Neural progenitor cell (in vitro differentiated cells): Measurements from ENCODE around the gene ABCC6.

Source experiments
- CTCF ChIP-seq: fragments of 200-600 bp; sonication (generic); IDR thresholded peaks from 2 replicates; pipeline ENCODE4 v1.5.1; 2017; ENCODE audit warnings: antibody characterized with exemption, mild to moderate bottlenecking
- EZH2 ChIP-seq: fragments of 200-600 bp; sonication (generic); IDR thresholded peaks from 2 replicates; pipeline ENCODE4 v1.6.1; 2017; ENCODE audit warnings: antibody characterized with exemption, mild to moderate bottlenecking, moderate library complexity

GRCh38 chr16:16139806-16140205, 83.5 kb downstream of the ABCC6 start:
- TF ChIP-seq CTCF (no peak), EZH2 (no peak)
